Esophagus squamous epithelium (tissue), 5 donors: ENCODE measurements around the gene CMBL. TPM values are rescaled to one million over a fixed set of nuclear protein-coding genes. Genes with fewer than 3 reads are reported as not detected.

Experiments used
- DNase-seq: peaks from one replicate; lab custom pipeline; 2025; lab: John Stamatoyannopoulos, UW
- H3K27ac ChIP-seq, 4 donors: fragments of 200-600 bp; sonication (generic); one replicate each; pipeline ENCODE4 v1.5.1; 2016 to 2019; ENCODE audit warnings: mild to moderate bottlenecking in 1 of 4
- H3K27me3 ChIP-seq, 4 donors: fragments of 200-600 bp; sonication (generic); 1 replicate in 3 of 4; 2 replicates in 1 of 4; pipeline versions ENCODE4 v1.5.1 to v1.6.0; 2017 to 2021; ENCODE audit warnings: antibody characterized with exemption in 1 of 4
- H3K36me3 ChIP-seq, 3 donors: fragments of 200-600 bp; sonication (generic); one replicate each; pipeline ENCODE4 v1.5.1; 2016 to 2019
- H3K4me1 ChIP-seq, 3 donors: fragments of 200-600 bp; sonication (generic); one replicate each; pipeline ENCODE4 v1.5.1; 2017 to 2019
- H3K4me3 ChIP-seq, 4 donors: fragments of 200-600 bp; sonication (generic); 1 replicate in 3 of 4; 2 replicates in 1 of 4; pipeline ENCODE4 v1.5.1; 2016 to 2019; ENCODE audit warnings: mild to moderate bottlenecking in 2 of 4, moderate library complexity in 1 of 4
- H3K9me3 ChIP-seq, 3 donors: fragments of 200-600 bp; sonication (generic); one replicate each; pipeline ENCODE4 v1.5.1; 2016 to 2019
- CTCF ChIP-seq, 6 experiments: fragments of 450-650 bp in 4 of 6; fragments of 200-600 bp in 2 of 6; sonication (generic) in 2 of 6; IDR thresholded peaks; one replicate each; pipeline ENCODE4 v1.5.1; 2016 to 2019; ENCODE audit warnings: antibody characterized with exemption in 6 of 6, mild to moderate bottlenecking in 4 of 6, moderate library complexity in 4 of 6
- POLR2A ChIP-seq, 4 donors: fragments of 450-650 bp; IDR thresholded peaks; one replicate each; pipeline ENCODE4 v1.6.1; 2017; ENCODE audit warnings: antibody characterized with exemption in 4 of 4, mild to moderate bottlenecking in 4 of 4, moderate library complexity in 3 of 4
- WGBS, 2 donors: methylation state at CpG; one replicate each; pipeline ENCODE4 v1.1.5; 2018; 5-methylcytosine and 5-hydroxymethylcytosine counted together
- intact Hi-C: fragments of 100-400 bp; cut with DNase I; formaldehyde crosslinking; loops from one replicate; pipeline ENCODE4 v1.15.0; 2022
- total RNA-seq, 4 donors: library from RNA; depleted of rRNA; stranded (reverse); fragments of >200 nt; gene quantifications; one replicate each; pipeline ENCODE4 v1.1.0, GENCODE V29; 2016
- donor health status: DM: yes; HTN: yes; CAD: no.

CMBL gene
- total RNA-seq, 4 donors from 2014 or later, result 1.1 to 2.1 (median 1.8) TPM

- 32 to 61% methylated on average over 2 of the region's 2 CpGs for WGBS, 2 donors
- Histone ChIP-seq H3K36me3 (peaks cover 24 to 66% (median 51%) of the 10 kb centered on the region in 3 donors), H3K9me3 (no peaks in the 10 kb centered on the region), H3K4me3 (no peak overlapping the region), H3K27ac (no peak overlapping the region), H3K27me3 (no peaks in the 10 kb centered on the region), H3K4me1 (peaks cover 4 to 34% (median 15%) of the 10 kb centered on the region in 3 donors)
- DNase-seq, result no peak
- intact Hi-C loops, result no loop called here
- TF ChIP-seq POLR2A (IDR thresholded peaks at IDR 0.05) (no peak), CTCF (IDR thresholded peaks at IDR 0.05) (no peak)
These were observed 53.0 kb downstream of the CMBL start for GRCh38 chr5:10254686-10255085.

- DNase-seq, result no peak
- no peak overlapping the region for H3K4me3 ChIP-seq
- intact Hi-C loops, result no loop called here
- H3K9me3 ChIP-seq, result no peaks in the 10 kb centered on the region
- 83 to 85% methylated on average over 3 of the region's 3 CpGs for WGBS, 2 donors
- no peak overlapping the region for H3K27ac ChIP-seq
- TF ChIP-seq CTCF (IDR thresholded peaks at IDR 0.05) (no peak), POLR2A (IDR thresholded peaks at IDR 0.05) (no peak)
- peaks cover 11 to 53% (median 38%) of the 10 kb centered on the region in 3 donors for H3K36me3 ChIP-seq
- peaks cover 8 to 44% (median 21%) of the 10 kb centered on the region in 3 donors for H3K4me1 ChIP-seq
- H3K27me3 ChIP-seq, result no peaks in the 10 kb centered on the region
These were observed 54.3 kb downstream of the CMBL start for GRCh38 chr5:10253390-10253789.

GRCh38 chr5:10251405-10251804 is 56.3 kb downstream of the CMBL start:
- peaks cover 0 to 33% (median 18%) of the 10 kb centered on the region in 3 donors for H3K36me3 ChIP-seq
- DNase-seq, result no peak
- TF ChIP-seq CTCF (IDR thresholded peaks at IDR 0.05), result no peak
- TF ChIP-seq POLR2A (IDR thresholded peaks at IDR 0.05), result no peak
- peak overlapping the region in 3 of 4 donors; percentile 93 to 98 (median 94) for H3K27ac ChIP-seq
- no peaks in the 10 kb centered on the region for H3K27me3 ChIP-seq
- peak overlapping the region; percentile 73 to 96 (median 85) for H3K4me3 ChIP-seq
- intact Hi-C loops, result no loop called here
- 20 to 22% methylated on average over 7 of the region's 7 CpGs for WGBS, 2 donors
- H3K4me1 ChIP-seq, result peaks cover 8 to 62% (median 26%) of the 10 kb centered on the region in 3 donors
- no peaks in the 10 kb centered on the region for H3K9me3 ChIP-seq

GRCh38 chr5:10250806-10251276 is 56.9 kb downstream of the CMBL start:
- TF ChIP-seq POLR2A (IDR thresholded peaks at IDR 0.05) (no peak), CTCF (IDR thresholded peaks at IDR 0.05) (no peak)
- no peak for DNase-seq
- H3K36me3 ChIP-seq, result peaks cover 0 to 27% (median 13%) of the 10 kb centered on the region in 3 donors
- no peaks in the 10 kb centered on the region for H3K27me3 ChIP-seq
- H3K4me3 ChIP-seq, result peak overlapping the region; percentile 73 to 96 (median 85)
- 0% methylated on average over 16 to 20 of the region's 21 CpGs for WGBS, 2 donors
- H3K27ac ChIP-seq, result peak overlapping the region; percentile 93 to 98 (median 94)
- intact Hi-C loops, result no loop called here
- H3K4me1 ChIP-seq, result peaks cover 8 to 63% (median 26%) of the 10 kb centered on the region in 3 donors
- no peaks in the 10 kb centered on the region for H3K9me3 ChIP-seq

- WGBS, 2 donors, result 0 to 1% methylated on average over 13 to 31 of the region's 67 CpGs
- peak within 1 kb of the TSS; percentile 93 to 98 (median 94) for H3K27ac ChIP-seq
- no peaks in the 10 kb centered on the region for H3K9me3 ChIP-seq
- peaks cover 8 to 63% (median 26%) of the 10 kb centered on the region in 3 donors for H3K4me1 ChIP-seq
- no peaks in the 10 kb centered on the region for H3K27me3 ChIP-seq
- peaks cover 0 to 20% (median 6%) of the 10 kb centered on the region in 3 donors for H3K36me3 ChIP-seq
- peak within 1 kb of the TSS; percentile 73 to 96 (median 85) for H3K4me3 ChIP-seq
- intact Hi-C loops, result no loop called here
- TF ChIP-seq CTCF (IDR thresholded peaks at IDR 0.05), result no peak
- peak in 2 of 4 donors; percentile 62 to 64 for TF ChIP-seq POLR2A (IDR thresholded peaks at IDR 0.05)
- peak; percentile 65 for DNase-seq
These were observed 57.5 kb downstream of the CMBL start, which contains the start of gene CCT5 for GRCh38 chr5:10249948-10250805. Gene CCT5 (plus strand): TSS chr5:10250280. CDS start chr5:10250341, 61 bp downstream.
